ENCODE measurements around the gene FLT4.

FLT4 gene

DNA sequence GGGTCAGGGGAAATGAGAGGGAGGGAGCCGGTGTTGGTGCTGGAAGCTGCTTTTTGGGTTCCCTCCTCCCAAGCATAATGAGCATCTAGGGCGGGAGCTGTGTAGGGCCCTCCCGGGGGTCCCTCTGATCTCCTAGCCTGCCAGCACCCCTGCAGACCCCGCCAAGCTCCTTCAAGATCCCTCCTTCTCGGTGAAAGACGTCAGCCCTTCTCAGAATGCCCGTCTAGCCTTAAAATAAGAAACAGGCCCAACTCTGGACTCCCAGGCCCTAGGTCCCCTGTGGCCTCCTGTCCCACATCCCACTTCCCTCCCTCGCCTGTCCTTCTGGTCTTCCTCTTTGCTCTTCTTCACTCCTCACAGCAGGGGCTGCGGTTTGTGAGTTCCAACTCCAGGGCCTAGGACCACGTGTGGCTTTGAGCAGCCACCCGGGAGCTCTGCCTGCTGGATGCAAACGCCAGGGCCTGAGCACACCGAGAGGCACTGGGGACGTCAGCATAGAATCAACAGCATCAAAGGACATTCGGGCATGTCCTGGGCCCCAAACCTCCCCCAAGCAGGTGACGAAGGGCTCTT, 49.3 kb downstream of the FLT4 start:
- Histone ChIP-seq H3K27me3 (ENCODE audit: control insufficient read depth, insufficient read depth, low read length) (no peaks in the 10 kb centered on the region), H3K36me3 (ENCODE audit: control insufficient read depth, insufficient read depth, low read length) (no peaks in the 10 kb centered on the region), H3K27ac (ENCODE audit: low read length) (no peak overlapping the region), H3K4me3 (ENCODE audit: low read length) (no peak overlapping the region), H3K9me3 (ENCODE audit: control insufficient read depth, insufficient read depth, low read length) (no peaks in the 10 kb centered on the region), H3K4me1 (ENCODE audit: control insufficient read depth, insufficient read depth, low read length) (no peaks in the 10 kb centered on the region; the same call in 1 of the 2 replicates)
- no CpG with 5 or more reads among the region's 16 CpGs for WGBS (ENCODE audit: insufficient coverage, insufficient read length)
- DNase-seq (ENCODE audit: low read depth, low spot score): no peak

DNA sequence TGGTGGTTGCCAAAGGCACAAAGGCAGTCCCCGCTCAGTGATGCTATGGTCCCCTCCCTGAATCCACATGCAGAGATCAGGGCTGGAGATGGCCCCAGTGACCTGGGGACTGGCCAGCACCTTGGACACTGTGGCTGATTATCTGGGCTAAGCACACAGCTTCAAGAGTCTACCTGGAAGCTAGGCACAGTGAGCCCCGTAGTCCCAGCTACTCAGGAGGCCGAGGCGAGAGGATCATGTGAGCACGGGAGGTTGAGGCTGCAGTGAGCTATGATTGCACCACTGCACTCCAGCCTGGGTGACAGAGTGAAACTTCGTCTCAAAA, 49.8 kb downstream of the FLT4 start:
- no peak overlapping the region for H3K27ac ChIP-seq (ENCODE audit: low read length)
- DNase-seq (ENCODE audit: low read depth, low spot score): no peak
- no peaks in the 10 kb centered on the region for H3K27me3 ChIP-seq (ENCODE audit: control insufficient read depth, insufficient read depth, low read length)
- H3K36me3 ChIP-seq (ENCODE audit: control insufficient read depth, insufficient read depth, low read length): no peaks in the 10 kb centered on the region
- no peak overlapping the region for H3K4me3 ChIP-seq (ENCODE audit: low read length)
- H3K9me3 ChIP-seq (ENCODE audit: control insufficient read depth, insufficient read depth, low read length): no peaks in the 10 kb centered on the region
- H3K4me1 ChIP-seq (ENCODE audit: control insufficient read depth, insufficient read depth, low read length): no peaks in the 10 kb centered on the region; the same call in 1 of the 2 replicates
- whole genome bisulfite sequencing (ENCODE audit: insufficient coverage, insufficient read length): no CpG with 5 or more reads among the region's 6 CpGs

DNA sequence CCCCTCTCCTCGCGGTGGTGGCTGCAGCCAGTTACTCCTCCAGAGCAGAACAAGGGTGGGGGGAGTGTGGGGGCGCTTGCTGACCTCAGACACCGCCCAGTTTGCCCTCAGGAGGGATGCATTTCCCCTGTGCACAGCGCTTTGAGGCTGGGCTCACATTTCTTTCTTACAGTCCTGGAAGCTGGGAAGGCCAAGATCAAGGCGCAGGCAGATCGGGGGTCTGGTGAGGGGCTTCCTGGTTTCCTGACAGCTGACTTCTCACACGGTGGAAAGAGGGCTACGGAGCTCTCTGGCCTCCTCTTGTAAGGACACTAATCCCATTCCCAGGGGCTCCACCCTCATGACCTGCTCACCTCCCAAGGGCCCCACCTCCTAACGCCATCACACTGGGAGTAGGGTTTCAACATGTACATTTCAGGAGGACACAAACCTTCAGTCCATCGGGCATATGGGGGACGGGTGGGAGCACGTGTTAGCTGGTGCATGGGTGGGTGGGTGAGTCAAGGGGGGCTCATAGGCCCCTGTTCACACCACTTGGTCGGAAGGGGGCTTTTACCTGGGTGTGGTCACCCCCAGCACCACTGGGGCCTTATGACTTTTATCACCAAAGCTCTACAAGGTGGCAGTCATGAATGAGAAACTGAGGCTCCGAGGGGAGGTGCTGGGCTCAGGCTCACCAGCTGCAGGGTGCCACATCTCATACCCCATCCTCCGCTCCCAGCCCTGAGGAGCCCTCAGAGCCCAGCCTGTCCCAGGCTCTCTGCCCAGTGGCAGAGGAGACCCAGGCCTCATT, 50.4 kb downstream of the FLT4 start:
- Histone ChIP-seq H3K27me3 (ENCODE audit: control insufficient read depth, insufficient read depth, low read length) (no peaks in the 10 kb centered on the region), H3K27ac (ENCODE audit: low read length) (no peak overlapping the region), H3K36me3 (ENCODE audit: control insufficient read depth, insufficient read depth, low read length) (no peaks in the 10 kb centered on the region), H3K9me3 (ENCODE audit: control insufficient read depth, insufficient read depth, low read length) (no peaks in the 10 kb centered on the region), H3K4me3 (ENCODE audit: low read length) (no peak overlapping the region), H3K4me1 (ENCODE audit: control insufficient read depth, insufficient read depth, low read length) (no peaks in the 10 kb centered on the region)
- DNase-seq (ENCODE audit: low read depth, low spot score): no peak
- no CpG with 5 or more reads among the region's 16 CpGs for WGBS (ENCODE audit: insufficient coverage, insufficient read length)

DNA sequence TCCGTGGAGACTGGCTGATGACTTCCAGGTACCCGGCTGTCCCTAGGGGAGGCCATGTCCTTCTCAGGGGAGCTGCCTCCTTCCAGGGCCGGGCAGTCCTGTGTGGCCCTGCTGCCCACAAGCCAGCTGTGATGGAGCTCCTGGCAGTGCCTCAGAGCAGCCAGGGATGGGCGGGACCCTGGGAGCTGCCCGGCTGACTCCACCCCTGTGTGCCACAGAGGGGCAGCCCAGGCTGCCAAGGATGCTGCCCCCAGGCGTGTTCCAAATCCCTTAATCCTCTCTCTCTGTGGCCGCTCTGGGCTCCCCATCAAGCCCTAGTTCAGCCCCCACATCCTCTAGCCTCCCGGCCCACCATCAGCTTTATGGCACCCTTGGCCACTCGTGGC, 51.1 kb downstream of the FLT4 start:
- no peaks in the 10 kb centered on the region for H3K9me3 ChIP-seq (ENCODE audit: control insufficient read depth, insufficient read depth, low read length)
- no peaks in the 10 kb centered on the region for H3K27me3 ChIP-seq (ENCODE audit: control insufficient read depth, insufficient read depth, low read length)
- no peak overlapping the region for H3K4me3 ChIP-seq (ENCODE audit: low read length)
- no peaks in the 10 kb centered on the region for H3K4me1 ChIP-seq (ENCODE audit: control insufficient read depth, insufficient read depth, low read length)
- no peak overlapping the region for H3K27ac ChIP-seq (ENCODE audit: low read length)
- DNase-seq (ENCODE audit: low read depth, low spot score): no peak
- no CpG with 5 or more reads among the region's 9 CpGs for WGBS (ENCODE audit: insufficient coverage, insufficient read length)
- no peaks in the 10 kb centered on the region for H3K36me3 ChIP-seq (ENCODE audit: control insufficient read depth, insufficient read depth, low read length)

DNA sequence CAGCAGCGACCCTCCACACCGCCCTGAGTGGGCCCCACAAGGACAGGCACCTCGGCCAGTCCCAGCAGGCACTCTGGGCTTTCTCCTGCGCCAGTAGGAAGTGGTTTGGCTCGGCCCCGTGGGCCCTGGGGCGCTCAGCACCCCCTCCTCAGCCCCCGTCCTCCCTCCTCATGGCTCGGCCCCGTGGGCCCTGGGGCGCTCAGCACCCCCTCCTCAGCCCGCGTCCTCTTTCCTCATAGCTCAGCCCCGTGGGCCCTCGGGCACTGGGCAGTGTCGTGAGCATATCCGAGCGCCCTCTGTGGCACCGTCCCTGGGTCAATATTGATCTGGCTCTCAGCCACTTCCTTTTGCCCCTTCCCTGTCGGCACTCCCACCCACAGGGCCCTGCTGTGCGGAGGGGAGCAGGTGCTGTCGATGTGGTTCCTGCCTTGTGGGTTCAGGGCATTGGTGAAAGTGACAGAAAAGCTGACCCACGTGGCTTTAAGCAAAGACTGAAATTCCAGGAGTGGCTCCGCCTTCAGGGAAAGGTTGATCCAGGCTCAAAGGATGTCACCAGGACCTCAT, 52.6 kb downstream of the FLT4 start:
- WGBS (ENCODE audit: insufficient coverage, insufficient read length): no CpG with 5 or more reads among the region's 24 CpGs
- Histone ChIP-seq H3K27me3 (ENCODE audit: control insufficient read depth, insufficient read depth, low read length) (peaks cover 6% of the 10 kb centered on the region), H3K27ac (ENCODE audit: low read length) (no peak overlapping the region), H3K4me1 (ENCODE audit: control insufficient read depth, insufficient read depth, low read length) (no peaks in the 10 kb centered on the region), H3K9me3 (ENCODE audit: control insufficient read depth, insufficient read depth, low read length) (no peaks in the 10 kb centered on the region), H3K4me3 (ENCODE audit: low read length) (no peak overlapping the region), H3K36me3 (ENCODE audit: control insufficient read depth, insufficient read depth, low read length) (no peaks in the 10 kb centered on the region)
- DNase-seq (ENCODE audit: low read depth, low spot score): no peak

DNA sequence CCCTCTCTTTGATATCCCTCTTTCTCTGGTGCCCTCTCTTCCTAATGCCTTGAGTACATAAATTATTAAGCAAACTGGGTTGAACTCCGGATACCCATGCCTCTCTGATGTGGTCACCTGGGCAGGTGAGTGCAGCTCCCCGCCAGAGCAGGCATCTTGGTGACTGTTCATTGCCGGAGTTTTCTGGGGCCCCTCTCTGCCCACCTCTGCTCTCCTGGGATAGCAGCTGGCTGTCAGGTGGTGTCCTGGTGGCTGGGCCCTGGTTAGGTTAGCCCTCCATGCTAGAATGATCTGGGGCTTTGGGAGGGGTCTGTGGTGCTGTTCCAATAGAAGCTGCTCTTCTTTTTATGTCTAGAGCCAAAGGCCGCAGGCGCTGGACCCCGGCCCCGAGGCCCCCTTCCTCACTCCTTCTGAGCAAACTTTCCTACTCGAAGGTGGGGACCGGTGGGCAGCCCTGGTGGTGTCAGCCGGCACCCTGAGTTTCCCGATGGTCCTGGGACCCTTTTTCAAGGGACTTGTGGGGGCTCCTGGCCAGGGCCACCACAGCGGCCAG, 53.2 kb downstream of the FLT4 start:
- no CpG with 5 or more reads among the region's 12 CpGs for WGBS (ENCODE audit: insufficient coverage, insufficient read length)
- no peak for DNase-seq (ENCODE audit: low read depth, low spot score)
- H3K9me3 ChIP-seq (ENCODE audit: control insufficient read depth, insufficient read depth, low read length): no peaks in the 10 kb centered on the region
- no peak overlapping the region for H3K4me3 ChIP-seq (ENCODE audit: low read length)
- no peaks in the 10 kb centered on the region for H3K36me3 ChIP-seq (ENCODE audit: control insufficient read depth, insufficient read depth, low read length)
- no peak overlapping the region for H3K27ac ChIP-seq (ENCODE audit: low read length)
- H3K27me3 ChIP-seq (ENCODE audit: control insufficient read depth, insufficient read depth, low read length): peaks cover 9% of the 10 kb centered on the region
- H3K4me1 ChIP-seq (ENCODE audit: control insufficient read depth, insufficient read depth, low read length): no peaks in the 10 kb centered on the region

DNA sequence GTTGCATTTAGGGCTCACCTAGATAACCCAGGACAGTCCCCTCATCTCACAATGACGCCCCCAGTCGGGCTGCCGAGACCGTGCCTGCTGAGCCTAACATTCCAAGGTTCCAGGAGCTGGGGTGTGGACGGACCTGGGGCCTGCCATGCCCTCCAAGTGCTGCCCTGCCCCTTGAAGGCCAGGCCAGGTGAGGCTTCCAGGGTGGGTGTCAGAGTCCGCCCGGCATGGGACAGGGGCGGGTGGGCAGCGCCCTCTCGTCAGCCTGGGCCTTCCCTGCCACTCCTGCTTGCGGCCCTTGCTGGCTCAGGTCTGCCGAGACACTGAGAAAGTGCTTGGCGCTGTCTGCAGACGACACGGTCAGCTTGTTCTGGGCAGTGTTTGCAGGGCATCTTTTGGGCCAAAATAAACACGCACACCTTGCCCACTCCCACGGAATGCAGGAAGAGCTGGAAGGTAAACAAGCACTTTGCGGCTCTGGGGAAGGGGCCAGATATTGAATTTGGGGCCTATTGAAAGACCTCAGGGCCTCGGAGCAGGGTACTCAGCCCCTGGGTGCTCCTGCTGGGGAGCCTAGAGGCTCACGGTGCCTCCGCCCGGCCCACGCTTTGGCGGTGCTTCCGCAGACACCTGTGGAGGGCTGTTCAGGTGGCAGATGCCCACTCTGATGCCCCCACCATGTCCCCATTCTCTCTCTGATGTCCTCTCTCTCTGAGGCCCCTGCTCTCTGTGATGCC, 53.9 kb downstream of the FLT4 start:
- Histone ChIP-seq H3K36me3 (ENCODE audit: control insufficient read depth, insufficient read depth, low read length) (no peaks in the 10 kb centered on the region), H3K27ac (ENCODE audit: low read length) (no peak overlapping the region), H3K4me1 (ENCODE audit: control insufficient read depth, insufficient read depth, low read length) (no peaks in the 10 kb centered on the region), H3K9me3 (ENCODE audit: control insufficient read depth, insufficient read depth, low read length) (no peaks in the 10 kb centered on the region), H3K27me3 (ENCODE audit: control insufficient read depth, insufficient read depth, low read length) (peaks cover 15% of the 10 kb centered on the region), H3K4me3 (ENCODE audit: low read length) (no peak overlapping the region)
- no CpG with 5 or more reads among the region's 25 CpGs for WGBS (ENCODE audit: insufficient coverage, insufficient read length)
- no peak for DNase-seq (ENCODE audit: low read depth, low spot score)

DNA sequence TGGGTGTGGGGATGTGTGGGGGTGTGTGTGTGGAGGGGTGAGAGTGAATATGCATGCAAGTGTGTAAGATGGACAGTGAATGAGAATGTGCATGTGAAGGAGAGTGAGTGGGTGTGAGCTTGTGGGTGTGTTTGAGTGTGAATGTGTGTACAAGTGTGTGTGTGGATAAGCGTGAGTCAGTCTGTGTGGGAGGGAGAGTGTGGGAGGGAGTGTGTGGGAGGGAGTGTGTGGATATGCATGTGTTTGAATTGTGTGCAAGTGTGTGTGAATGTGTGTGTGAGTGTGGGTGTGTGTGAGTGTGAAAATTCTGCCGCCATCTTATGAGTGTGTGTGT, 54.4 kb downstream of the FLT4 start:
- no peak overlapping the region for H3K27ac ChIP-seq (ENCODE audit: low read length)
- no peaks in the 10 kb centered on the region for H3K4me1 ChIP-seq (ENCODE audit: control insufficient read depth, insufficient read depth, low read length)
- H3K4me3 ChIP-seq (ENCODE audit: low read length): no peak overlapping the region
- peaks cover 20% of the 10 kb centered on the region for H3K27me3 ChIP-seq (ENCODE audit: control insufficient read depth, insufficient read depth, low read length)
- no peaks in the 10 kb centered on the region for H3K9me3 ChIP-seq (ENCODE audit: control insufficient read depth, insufficient read depth, low read length)
- 100% methylated on average over 1 of the region's 2 CpGs for WGBS (ENCODE audit: insufficient coverage, insufficient read length)
- DNase-seq (ENCODE audit: low read depth, low spot score): no peak
- no peaks in the 10 kb centered on the region for H3K36me3 ChIP-seq (ENCODE audit: control insufficient read depth, insufficient read depth, low read length)

DNA sequence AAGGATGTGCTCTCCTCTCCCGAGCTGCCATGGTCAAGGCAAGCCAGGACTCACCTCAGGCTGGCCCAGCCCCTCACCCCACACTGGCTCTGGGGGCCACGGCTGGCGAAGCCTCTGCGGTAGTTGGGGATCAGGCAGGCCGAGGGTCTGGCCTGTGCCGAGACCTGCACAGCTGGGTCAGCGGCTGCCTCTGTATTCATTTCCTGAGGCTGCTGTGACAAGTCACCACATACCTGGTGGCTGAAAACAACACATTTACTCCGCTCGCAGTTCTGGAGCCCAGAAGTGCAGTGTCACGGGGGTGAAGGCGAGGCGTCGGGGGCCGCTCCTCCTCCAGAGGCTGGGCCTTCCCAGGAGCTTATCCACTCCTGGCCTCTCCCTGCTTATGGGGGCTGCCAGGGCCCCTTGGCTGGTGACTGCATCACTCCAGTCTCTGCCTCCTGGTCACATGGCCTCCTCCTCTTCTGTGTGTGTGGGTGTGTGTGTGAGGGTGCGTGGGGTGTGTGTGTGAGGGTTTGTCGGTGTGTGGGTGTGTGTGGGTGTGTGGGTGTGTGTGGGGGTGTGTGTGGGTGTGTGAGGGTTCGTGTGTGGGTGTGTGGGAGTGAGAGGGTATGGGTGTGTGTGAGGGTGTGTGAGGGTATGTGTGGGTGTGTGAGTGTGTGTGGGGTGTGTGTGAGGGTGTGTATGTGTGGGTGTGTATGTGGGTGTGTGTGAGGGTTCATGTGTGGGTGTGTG, 54.9 kb downstream of the FLT4 start:
- WGBS (ENCODE audit: insufficient coverage, insufficient read length): 100% methylated on average over 3 of the region's 17 CpGs
- H3K9me3 ChIP-seq (ENCODE audit: control insufficient read depth, insufficient read depth, low read length): no peaks in the 10 kb centered on the region
- H3K36me3 ChIP-seq (ENCODE audit: control insufficient read depth, insufficient read depth, low read length): no peaks in the 10 kb centered on the region
- no peaks in the 10 kb centered on the region for H3K4me1 ChIP-seq (ENCODE audit: control insufficient read depth, insufficient read depth, low read length)
- H3K27ac ChIP-seq (ENCODE audit: low read length): no peak overlapping the region
- peaks cover 25% of the 10 kb centered on the region for H3K27me3 ChIP-seq (ENCODE audit: control insufficient read depth, insufficient read depth, low read length)
- no peak for DNase-seq (ENCODE audit: low read depth, low spot score)
- no peak overlapping the region for H3K4me3 ChIP-seq (ENCODE audit: low read length)

All from iPS DF 6.9 (cell line).